ENCODE results near the gene STYK1.

STYK1 gene

GRCh38 chr12:10638728-10639127, 35.1 kb downstream of the STYK1 start:
- Histone ChIP-seq H2AFZ (ENCODE audit: low read length) (no peak overlapping the region), H3K79me2 (ENCODE audit: insufficient read depth, low read length) (no peaks in the 10 kb centered on the region), H3K36me3 (ENCODE audit: insufficient read depth, low read length) (no peaks in the 10 kb centered on the region; the same call in 1 of the 2 replicates), H3K9ac (ENCODE audit: low read depth, low read length, poor library complexity, severe bottlenecking) (no peak overlapping the region), H3F3A (ENCODE audit: low read depth) (no peaks in the 10 kb centered on the region), H4K20me1 (ENCODE audit: insufficient read depth, low read length, poor library complexity, severe bottlenecking) (no peaks in the 10 kb centered on the region), H3K9me3 (ENCODE audit: insufficient read depth, low read depth, low read length) (no peaks in the 10 kb centered on the region), H3K4me3 (ENCODE audit: low read length, poor library complexity, severe bottlenecking) (no peak overlapping the region), H3K4me1 (ENCODE audit: insufficient read depth, low read length, poor library complexity, severe bottlenecking) (no peaks in the 10 kb centered on the region), H3K4me2 (ENCODE audit: low read depth, low read length, poor library complexity, severe bottlenecking) (no peak overlapping the region), H3K9me2 (replicated peaks; ENCODE audit: low read depth, low read length) (no peaks in the 10 kb centered on the region), H3K27me3 (ENCODE audit: insufficient read depth, low read length, poor library complexity, severe bottlenecking) (no peaks in the 10 kb centered on the region)
- TF ChIP-seq EZH2phosphoT487 (IDR thresholded peaks at IDR 0.05; ENCODE audit: borderline replicate concordance): no peak
- TF ChIP-seq, protein P1, sequence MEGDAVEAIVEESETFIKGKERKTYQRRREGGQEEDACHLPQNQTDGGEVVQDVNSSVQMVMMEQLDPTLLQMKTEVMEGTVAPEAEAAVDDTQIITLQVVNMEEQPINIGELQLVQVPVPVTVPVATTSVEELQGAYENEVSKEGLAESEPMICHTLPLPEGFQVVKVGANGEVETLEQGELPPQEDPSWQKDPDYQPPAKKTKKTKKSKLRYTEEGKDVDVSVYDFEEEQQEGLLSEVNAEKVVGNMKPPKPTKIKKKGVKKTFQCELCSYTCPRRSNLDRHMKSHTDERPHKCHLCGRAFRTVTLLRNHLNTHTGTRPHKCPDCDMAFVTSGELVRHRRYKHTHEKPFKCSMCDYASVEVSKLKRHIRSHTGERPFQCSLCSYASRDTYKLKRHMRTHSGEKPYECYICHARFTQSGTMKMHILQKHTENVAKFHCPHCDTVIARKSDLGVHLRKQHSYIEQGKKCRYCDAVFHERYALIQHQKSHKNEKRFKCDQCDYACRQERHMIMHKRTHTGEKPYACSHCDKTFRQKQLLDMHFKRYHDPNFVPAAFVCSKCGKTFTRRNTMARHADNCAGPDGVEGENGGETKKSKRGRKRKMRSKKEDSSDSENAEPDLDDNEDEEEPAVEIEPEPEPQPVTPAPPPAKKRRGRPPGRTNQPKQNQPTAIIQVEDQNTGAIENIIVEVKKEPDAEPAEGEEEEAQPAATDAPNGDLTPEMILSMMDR (conservative IDR thresholded peaks at IDR 0.05; ENCODE audit: low read length): no peak

DNA sequence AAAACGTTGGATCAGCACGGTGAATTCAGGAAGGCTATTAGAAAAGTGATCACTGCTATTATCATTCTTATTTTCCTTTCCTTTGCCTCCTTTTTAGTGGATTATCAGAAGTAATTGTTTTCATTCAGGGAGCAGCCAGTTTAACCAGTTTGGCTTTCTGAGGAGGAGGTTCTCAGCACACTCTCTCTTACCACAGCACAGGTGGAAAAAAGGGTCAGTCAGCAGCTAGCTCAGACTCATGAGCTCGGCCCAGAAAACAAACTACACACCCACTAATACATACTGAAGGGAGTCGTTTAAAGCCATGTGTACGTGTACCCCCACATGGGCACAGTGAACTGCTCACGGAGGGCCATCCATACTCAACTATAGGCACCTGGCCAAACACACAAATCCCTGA, 37.2 kb downstream of the STYK1 start:
- no peaks in the 10 kb centered on the region for H3K4me1 ChIP-seq (ENCODE audit: insufficient read depth, low read length, poor library complexity, severe bottlenecking)
- H3K9me3 ChIP-seq (ENCODE audit: insufficient read depth, low read depth, low read length): no peaks in the 10 kb centered on the region
- no peaks in the 10 kb centered on the region for H3K9me2 ChIP-seq (replicated peaks; ENCODE audit: low read depth, low read length)
- H3K36me3 ChIP-seq (ENCODE audit: insufficient read depth, low read length): no peaks in the 10 kb centered on the region; the same call in 1 of the 2 replicates
- no peak for TF ChIP-seq EZH2phosphoT487 (IDR thresholded peaks at IDR 0.05; ENCODE audit: borderline replicate concordance)
- TF ChIP-seq, protein P1 (conservative IDR thresholded peaks at IDR 0.05; ENCODE audit: low read length): no peak
- no peaks in the 10 kb centered on the region for H3K79me2 ChIP-seq (ENCODE audit: insufficient read depth, low read length)
- no peaks in the 10 kb centered on the region for H3K27me3 ChIP-seq (ENCODE audit: insufficient read depth, low read length, poor library complexity, severe bottlenecking)
- no peaks in the 10 kb centered on the region for H4K20me1 ChIP-seq (ENCODE audit: insufficient read depth, low read length, poor library complexity, severe bottlenecking)
- no peak overlapping the region for H2AFZ ChIP-seq (ENCODE audit: low read length)
- no peak overlapping the region for H3K9ac ChIP-seq (ENCODE audit: low read depth, low read length, poor library complexity, severe bottlenecking)
- H3K4me3 ChIP-seq (ENCODE audit: low read length, poor library complexity, severe bottlenecking): no peak overlapping the region
- no peaks in the 10 kb centered on the region for H3F3A ChIP-seq (ENCODE audit: low read depth)
- no peak overlapping the region for H3K4me2 ChIP-seq (ENCODE audit: low read depth, low read length, poor library complexity, severe bottlenecking)

DNA sequence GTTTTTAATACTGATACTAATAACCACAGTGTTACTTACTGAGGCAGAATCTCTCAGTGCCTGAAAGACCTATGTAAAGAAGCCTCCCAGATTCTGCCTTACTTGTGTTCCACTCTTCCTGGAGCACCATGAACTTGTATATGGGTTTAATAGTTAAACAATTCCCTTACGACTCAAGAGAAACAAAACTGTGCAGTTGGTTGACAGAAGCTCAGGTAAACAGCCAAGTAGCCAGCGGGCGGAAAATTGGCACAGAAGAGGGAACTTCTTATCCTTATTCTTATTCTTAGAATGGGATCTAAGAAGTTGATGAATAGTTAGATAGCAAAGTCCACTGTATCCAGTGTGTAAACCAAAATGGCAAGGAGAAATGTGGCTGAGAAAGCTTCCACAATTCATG, 37.7 kb downstream of the STYK1 start:
- Histone ChIP-seq H3K4me2 (ENCODE audit: low read depth, low read length, poor library complexity, severe bottlenecking) (no peak overlapping the region), H3K9me2 (replicated peaks; ENCODE audit: low read depth, low read length) (no peaks in the 10 kb centered on the region), H3K36me3 (ENCODE audit: insufficient read depth, low read length) (no peaks in the 10 kb centered on the region; the same call in 1 of the 2 replicates), H3K4me3 (ENCODE audit: low read length, poor library complexity, severe bottlenecking) (no peak overlapping the region), H3K79me2 (ENCODE audit: insufficient read depth, low read length) (no peaks in the 10 kb centered on the region), H3K9me3 (ENCODE audit: insufficient read depth, low read depth, low read length) (no peaks in the 10 kb centered on the region), H3F3A (ENCODE audit: low read depth) (no peaks in the 10 kb centered on the region), H3K27me3 (ENCODE audit: insufficient read depth, low read length, poor library complexity, severe bottlenecking) (no peaks in the 10 kb centered on the region), H4K20me1 (ENCODE audit: insufficient read depth, low read length, poor library complexity, severe bottlenecking) (no peaks in the 10 kb centered on the region), H3K9ac (ENCODE audit: low read depth, low read length, poor library complexity, severe bottlenecking) (no peak overlapping the region), H2AFZ (ENCODE audit: low read length) (no peak overlapping the region), H3K4me1 (ENCODE audit: insufficient read depth, low read length, poor library complexity, severe bottlenecking) (no peaks in the 10 kb centered on the region)
- no peak for TF ChIP-seq EZH2phosphoT487 (IDR thresholded peaks at IDR 0.05; ENCODE audit: borderline replicate concordance)
- TF ChIP-seq, protein P1 (conservative IDR thresholded peaks at IDR 0.05; ENCODE audit: low read length): no peak

All from Loucy (cell line).